Measurements from ENCODE around the gene UACA.
"Not testable (repeated sequence)": the region's sequence is repeated elsewhere in the genome, so short reads cannot be mapped to it uniquely, and the experiment has no call there.

The UACA gene

GRCh38 chr15:70753101-70753829 lies 10.1 kb downstream of the UACA start:
- DNase-seq = no peak

- no peak for DNase-seq
These were observed 11.1 kb downstream of the UACA start for GRCh38 chr15:70752193-70752635.

- DNase-seq = no peak
These were observed 13.0 kb downstream of the UACA start for GRCh38 chr15:70750203-70750869.

DNA sequence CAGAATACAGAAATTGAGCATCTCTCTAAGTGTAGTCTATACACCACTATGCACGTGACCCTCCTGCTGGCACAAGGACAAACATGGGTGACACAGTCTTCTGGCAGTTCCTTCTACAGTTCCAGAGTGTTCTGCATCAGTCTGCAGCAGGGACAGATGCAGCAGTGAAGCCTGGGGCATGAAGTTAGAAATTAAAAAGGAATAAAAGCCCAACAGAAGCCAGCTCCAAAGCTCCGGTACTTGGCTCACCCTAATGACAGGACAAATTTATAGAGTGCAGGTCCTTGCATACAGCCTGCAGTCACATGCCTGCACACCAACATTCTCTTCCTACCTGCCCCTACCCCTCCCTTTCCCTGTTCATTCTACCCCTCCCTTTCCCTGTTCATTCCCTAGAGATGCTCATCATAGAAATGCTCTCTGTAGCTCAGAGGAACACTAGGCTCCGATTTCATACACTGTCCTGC lies 15.0 kb downstream of the UACA start:
- DNase-seq = no peak

DNA sequence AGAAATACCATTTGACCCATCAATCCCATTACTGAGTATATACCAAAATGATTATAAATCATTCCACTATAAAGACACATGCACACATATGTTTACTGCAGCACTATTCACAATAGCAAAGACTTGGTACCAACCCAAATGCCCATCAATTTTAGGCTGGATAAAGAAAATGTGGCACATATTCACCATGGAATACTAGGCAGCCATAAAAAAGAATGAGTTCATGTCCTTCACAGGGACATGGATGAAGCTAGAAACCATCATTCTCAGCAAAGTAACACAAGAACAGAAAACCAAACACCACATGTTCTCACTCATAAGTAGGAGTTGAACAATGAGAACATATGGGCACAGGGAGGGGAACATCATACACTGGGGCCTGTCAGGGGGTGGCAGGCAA lies 16.8 kb downstream of the UACA start:
- not testable (repeated sequence) for DNase-seq

- DNase-seq = no peak
These were observed 20.4 kb downstream of the UACA start for GRCh38 chr15:70742928-70743327.

DNA sequence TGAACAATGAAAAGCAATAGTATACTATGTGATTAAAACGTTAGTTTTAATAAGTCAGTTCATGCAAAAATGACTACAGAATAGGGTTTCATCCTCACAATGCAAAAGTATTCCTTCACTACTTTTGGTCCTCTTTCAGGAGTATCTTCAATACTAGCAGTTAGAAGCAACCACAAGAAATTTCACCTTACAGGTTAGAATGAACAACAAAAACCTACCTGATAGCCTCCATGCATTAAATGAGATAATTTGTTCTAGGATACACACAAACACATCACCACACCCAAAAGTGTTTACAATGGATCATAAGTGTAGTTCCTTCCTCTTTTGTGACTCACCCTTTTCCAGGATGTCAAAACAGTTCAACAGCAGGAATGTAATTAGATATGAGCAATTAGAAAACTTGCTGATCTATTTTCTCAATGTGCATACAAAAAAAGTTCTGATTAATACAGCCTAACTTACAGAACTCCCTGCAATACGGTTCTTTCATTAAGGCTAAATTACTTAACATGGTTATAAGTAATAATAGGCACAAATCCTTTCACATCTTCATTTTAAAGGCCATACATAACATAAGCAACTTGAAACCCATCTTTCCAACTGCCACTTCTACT lies 21.6 kb downstream of the UACA start:
- no peak for DNase-seq

- DNase-seq = no peak
These were observed 22.2 kb downstream of the UACA start for GRCh38 chr15:70741107-70741531.

GRCh38 chr15:70735040-70735439 lies 28.3 kb downstream of the UACA start:
- DNase-seq = not testable (repeated sequence)

- no peak for DNase-seq
These were observed 34.2 kb downstream of the UACA start for GRCh38 chr15:70729164-70729563.

DNA sequence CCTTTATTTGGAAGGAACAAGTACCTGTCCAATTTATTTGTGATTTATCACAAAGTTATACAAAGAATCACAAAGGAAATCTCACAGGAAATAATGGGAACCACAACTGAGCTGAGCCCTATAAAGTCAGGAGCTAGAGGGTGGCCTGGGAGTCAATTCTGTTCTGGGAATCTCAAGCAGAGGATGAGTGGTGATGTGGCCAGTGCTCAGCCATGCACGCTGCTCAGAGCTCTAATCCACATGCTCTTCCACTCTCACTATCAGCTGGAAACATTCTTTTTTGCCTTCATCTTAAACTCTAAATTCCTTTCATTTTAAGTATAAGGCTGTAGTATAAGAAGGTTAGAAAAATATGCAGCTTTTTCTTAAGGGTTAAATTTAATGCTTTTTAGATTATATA lies 36.6 kb downstream of the UACA start:
- no peak for DNase-seq

- DNase-seq = no peak
These were observed 39.4 kb downstream of the UACA start for GRCh38 chr15:70723927-70724326.

- no peak for DNase-seq
These were observed 40.3 kb downstream of the UACA start for GRCh38 chr15:70723122-70723422.

DNA sequence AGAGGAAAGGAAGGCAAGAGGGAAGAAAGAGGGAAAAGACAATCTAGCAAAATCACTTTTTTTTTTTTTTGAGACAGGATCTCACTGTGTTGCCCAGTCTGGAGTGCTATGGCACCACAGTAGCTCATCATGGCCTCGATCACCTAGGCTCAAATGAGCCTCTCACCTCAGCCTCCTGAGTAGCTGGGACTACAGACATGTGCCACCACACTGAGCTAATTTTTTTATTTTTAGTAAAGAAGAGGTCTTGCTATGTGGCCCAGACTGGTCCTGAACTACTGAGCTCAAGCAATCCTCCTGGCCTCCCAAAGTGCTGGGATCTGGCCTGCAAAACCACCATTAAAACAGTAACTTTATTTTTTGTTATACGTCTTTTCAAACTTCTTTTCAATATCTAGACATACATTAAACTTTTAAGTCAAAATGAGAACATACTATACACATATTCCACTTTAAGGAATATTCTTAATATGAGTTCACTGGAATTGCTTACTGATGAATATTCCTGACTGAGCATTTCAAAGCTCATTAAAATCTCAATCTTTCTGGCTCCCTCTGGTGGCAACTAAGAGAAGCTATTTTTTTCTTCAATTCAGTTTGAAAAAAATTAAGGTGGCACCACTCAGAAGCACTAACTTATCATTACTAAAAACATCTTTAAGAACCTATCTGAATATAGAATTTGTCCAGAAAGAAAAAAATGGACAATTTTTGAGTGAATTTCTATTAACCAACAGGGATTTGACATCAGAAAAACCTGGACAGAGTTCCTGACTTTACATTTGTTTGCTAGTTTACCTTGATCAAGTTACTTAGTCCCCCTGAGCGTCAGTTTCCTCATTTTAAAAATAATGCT lies 40.9 kb downstream of the UACA start:
- DNase-seq = no peak

GRCh38 chr15:70720228-70721016 lies 42.9 kb downstream of the UACA start:
- no peak for DNase-seq

GRCh38 chr15:70717237-70717793 lies 46.0 kb downstream of the UACA start:
- no peak for DNase-seq

DNA sequence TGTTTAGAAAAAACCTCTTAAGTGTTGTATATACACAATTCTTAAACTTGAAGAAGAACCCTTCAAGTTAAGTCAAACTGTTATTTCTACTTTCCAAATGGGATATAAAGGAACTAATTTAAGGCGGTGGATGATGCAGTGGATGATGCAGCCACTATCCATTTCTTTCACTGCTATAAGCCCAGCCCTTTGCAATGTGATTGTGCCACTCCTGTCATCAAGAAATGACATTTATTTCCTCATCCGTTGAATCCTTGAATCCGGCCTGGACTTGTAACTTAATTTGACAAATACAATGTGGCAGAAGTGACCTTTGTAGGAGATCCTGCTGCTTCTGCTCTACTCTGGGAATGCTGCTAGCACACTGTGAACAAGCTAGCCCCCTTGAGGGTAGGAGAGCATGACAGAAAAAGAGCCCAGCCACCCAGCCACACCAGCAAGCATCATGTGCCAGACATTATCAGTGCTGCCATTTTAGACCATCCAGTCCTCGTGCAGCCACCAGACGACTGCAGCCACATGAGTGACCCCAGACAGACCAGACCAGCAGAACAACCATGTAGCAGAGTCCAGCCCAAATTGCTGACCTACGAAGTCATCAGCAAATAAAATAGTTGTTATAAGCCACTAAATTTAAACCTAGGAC lies 47.4 kb downstream of the UACA start:
- no peak for DNase-seq

DNA sequence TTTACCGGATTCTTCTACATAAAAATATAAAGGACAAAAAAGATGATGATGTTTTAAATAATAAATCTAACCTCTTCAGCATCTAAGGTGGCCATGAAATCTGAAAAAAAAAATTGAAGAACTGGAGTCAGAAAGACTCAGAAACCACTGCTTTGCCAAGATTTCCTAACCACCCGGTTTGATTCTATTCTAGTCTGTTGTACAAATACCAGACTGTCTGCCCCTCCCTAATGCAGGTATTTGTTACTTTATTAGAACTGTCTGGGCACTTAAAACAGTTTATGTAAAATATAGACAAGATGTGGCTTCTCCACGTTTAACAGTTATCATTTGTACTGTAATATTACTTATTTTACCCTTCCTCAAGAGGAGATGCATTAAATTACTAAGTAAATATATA lies 48.8 kb downstream of the UACA start:
- DNase-seq = no peak

GRCh38 chr15:70714015-70714414 lies 49.3 kb downstream of the UACA start:
- DNase-seq = no peak

DNA sequence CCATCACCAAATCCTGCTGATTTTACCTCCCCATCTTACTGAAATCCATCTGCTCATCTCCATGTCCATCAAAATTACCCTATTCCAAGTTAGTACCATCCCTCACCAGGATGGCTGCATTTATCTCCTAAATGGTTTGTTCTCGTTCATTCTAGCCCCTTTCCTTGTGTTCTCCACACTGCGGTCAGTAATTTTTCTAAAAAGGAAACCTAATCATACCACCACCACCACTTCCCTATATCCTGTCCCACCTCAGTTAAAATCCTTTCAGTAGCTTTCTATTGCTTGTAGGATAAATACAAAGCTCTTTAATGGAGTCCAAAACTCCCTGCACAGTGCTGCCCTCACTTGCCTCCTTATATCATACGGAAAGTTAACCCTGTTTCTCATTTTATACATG lies 51.1 kb downstream of the UACA start:
- no peak for DNase-seq

- no peak for DNase-seq
These were observed 52.6 kb downstream of the UACA start for GRCh38 chr15:70710714-70711113.

DNA sequence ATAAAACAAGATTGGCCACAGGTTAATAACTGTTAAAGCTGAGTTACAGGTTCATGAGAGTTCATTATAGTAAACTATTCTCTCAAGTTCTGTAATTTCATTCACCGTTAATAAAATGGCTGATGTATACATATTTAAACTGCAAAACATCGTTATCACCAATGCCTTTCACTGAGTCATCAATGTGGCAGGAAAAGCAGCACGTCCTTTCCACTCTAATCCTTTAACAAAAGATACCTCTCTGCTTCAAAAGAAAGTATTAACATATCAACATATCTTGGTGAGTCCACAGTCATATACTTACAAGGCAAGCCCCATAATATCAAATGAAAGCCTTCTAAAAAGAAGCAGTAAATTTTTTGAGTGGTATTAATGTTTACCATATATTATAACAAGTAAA lies 54.5 kb downstream of the UACA start:
- no peak for DNase-seq

Data from activated CD4-positive, CD25-positive, alpha-beta regulatory T cell (primary cell).